GM21381 (cell line): Measurements from ENCODE around the gene GIGYF1.
"Not testable (repeated sequence)": the region's sequence is repeated elsewhere in the genome, so short reads cannot be mapped to it uniquely, and the experiment has no call there.

Experiments
- ATAC-seq: cut with Tn5 transposase; IDR thresholded peaks from one replicate; pipeline ENCODE4 v1.9.1; 2021; ENCODE audit warnings: mild to moderate bottlenecking, moderate library complexity; ENCODE audit not compliant: unreplicated experiment

The GIGYF1 gene

GRCh38 chr7:100674411-100675104, 19.5 kb downstream of the GIGYF1 start:
- ATAC-seq = no peak

GRCh38 chr7:100673942-100674410, 20.1 kb downstream of the GIGYF1 start:
- ATAC-seq = no peak

- ATAC-seq = peak; percentile 55
These were observed 20.6 kb downstream of the GIGYF1 start, which contains the start of gene GNB2 for GRCh38 chr7:100673302-100673941. Gene GNB2 (plus strand): TSS chr7:100673740. CDS start chr7:100676266, 2,526 bp downstream.

- no peak for ATAC-seq
These were observed 22.4 kb downstream of the GIGYF1 start for GRCh38 chr7:100671353-100672327.

- no peak for ATAC-seq
These were observed 24.0 kb downstream of the GIGYF1 start for GRCh38 chr7:100670074-100670473.

- ATAC-seq = not testable (repeated sequence)
These were observed 24.9 kb downstream of the GIGYF1 start for GRCh38 chr7:100669106-100669505.

- no peak for ATAC-seq
These were observed 26.0 kb downstream of the GIGYF1 start for GRCh38 chr7:100668069-100668449.

- no peak for ATAC-seq
These were observed 26.6 kb downstream of the GIGYF1 start for GRCh38 chr7:100667331-100668068.

- ATAC-seq = no peak
These were observed 28.8 kb downstream of the GIGYF1 start for GRCh38 chr7:100665168-100665726.

- ATAC-seq = not testable (repeated sequence)
These were observed 31.8 kb downstream of the GIGYF1 start for GRCh38 chr7:100662194-100662776.

GRCh38 chr7:100655908-100656674, 38.0 kb downstream of the GIGYF1 start, which contains the start of gene ACTL6B:
Gene ACTL6B (minus strand): TSS chr7:100656448. CDS start chr7:100656354, 94 bp downstream.
- ATAC-seq = no peak

GRCh38 chr7:100654908-100655831, 38.9 kb downstream of the GIGYF1 start:
- no peak for ATAC-seq

GRCh38 chr7:100649826-100650565, 44.1 kb downstream of the GIGYF1 start:
- no peak for ATAC-seq

- ATAC-seq = no peak
These were observed 51.5 kb downstream of the GIGYF1 start for GRCh38 chr7:100642534-100642907.

GRCh38 chr7:100641860-100642533, 52.1 kb downstream of the GIGYF1 start:
- no peak for ATAC-seq

- no peak for ATAC-seq
These were observed 52.6 kb downstream of the GIGYF1 start, which contains the start of gene TFR2 for GRCh38 chr7:100641463-100641859. Gene TFR2 (minus strand): TSS chr7:100641552. CDS start chr7:100641509, 43 bp downstream.
